Measurements from ENCODE around the gene TOR1A. TPM values are rescaled to one million over a fixed set of nuclear protein-coding genes. Genes with fewer than 3 reads are reported as not detected.
"Not testable (repeated sequence)": the region's sequence is repeated elsewhere in the genome, so short reads cannot be mapped to it uniquely, and the experiment has no call there.

Gene TOR1A
- total RNA-seq, 1 experiment from 2014 or later, result 47.6 TPM

DNA sequence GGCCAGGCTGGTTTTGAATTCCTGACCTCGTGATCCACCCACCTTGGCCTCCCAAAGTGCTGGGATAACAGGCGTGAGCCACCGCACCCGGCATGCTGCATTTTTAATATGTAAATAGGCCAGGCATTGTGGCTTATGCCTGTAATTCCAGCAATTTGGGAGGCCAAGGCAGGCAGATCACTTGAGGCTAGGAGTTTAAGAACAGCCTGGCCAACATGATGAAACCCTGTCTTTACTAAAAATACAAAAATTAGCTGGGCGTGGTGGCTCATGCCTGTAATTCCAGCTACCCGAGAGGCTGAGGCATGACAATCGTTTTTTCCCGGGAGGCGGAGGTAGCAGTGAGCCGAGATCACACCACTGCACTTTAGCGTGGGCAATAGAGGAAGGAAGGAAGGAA lies 39.0 kb downstream of the TOR1A start:
- DNase-seq (ENCODE audit: extremely low read depth, low read depth), result not testable (repeated sequence)

GRCh38 chr9:129783516-129784361 lies 40.2 kb downstream of the TOR1A start:
- peak; percentile 77 for DNase-seq (ENCODE audit: extremely low read depth, low read depth)

DNA sequence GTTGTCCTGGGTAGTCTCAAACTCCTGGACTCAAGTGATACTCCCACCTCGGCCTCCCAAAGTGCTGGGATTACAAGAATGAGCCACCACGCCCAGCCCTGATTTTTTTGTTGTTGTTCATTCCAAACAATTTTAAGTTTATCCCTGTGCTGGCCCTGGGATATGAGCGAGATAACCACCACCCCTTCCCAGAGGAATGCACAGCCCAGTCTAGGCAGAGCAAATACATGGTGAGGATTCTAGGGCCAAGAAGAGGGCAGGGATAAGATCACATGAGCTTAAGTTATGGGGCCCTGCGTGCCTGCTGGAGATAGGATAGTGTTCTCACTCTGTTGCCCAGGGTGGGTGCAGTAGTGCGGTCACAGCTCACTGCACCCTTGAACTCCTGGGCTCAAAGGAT lies 42.0 kb downstream of the TOR1A start:
- DNase-seq (ENCODE audit: extremely low read depth, low read depth), result no peak

GRCh38 chr9:129781131-129781530 lies 42.8 kb downstream of the TOR1A start:
- no peak for DNase-seq (ENCODE audit: extremely low read depth, low read depth)

DNA sequence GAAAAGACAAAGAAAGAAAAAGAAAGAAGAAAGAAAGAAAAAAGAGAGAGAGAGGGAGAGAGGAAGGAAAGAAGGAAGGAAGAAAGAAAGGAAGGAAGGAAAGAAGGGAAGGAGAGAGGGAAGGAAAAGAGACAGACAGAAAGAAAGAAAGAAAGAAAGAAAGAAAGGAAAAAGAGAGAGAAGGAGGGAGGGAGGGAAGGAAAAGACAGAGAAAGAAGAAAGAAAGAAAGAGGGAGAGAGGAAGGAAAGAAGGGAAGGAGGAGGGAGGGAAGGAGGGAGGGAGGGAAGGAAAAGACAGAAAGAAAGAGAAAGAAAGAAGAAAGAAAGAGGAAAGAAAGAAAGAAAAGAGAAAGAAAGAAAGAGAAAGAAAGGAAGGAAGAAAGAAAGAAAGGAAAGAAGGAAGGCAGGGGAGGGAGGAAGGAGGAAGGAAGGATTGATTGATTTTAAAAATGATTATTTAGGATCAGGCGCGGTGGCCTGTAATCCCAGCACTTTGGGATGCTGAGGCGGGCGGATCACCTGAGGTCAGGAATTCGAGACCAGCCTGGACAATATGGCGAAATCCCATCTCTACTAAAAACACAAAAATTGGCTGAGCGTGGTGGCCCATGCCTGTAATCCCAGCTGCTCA lies 44.3 kb downstream of the TOR1A start:
- DNase-seq (ENCODE audit: extremely low read depth, low read depth), result no peak

GRCh38 chr9:129778469-129778868 lies 45.5 kb downstream of the TOR1A start:
- DNase-seq (ENCODE audit: extremely low read depth, low read depth), result no peak

GRCh38 chr9:129777769-129778130 lies 46.2 kb downstream of the TOR1A start:
- no peak for DNase-seq (ENCODE audit: extremely low read depth, low read depth)

DNA sequence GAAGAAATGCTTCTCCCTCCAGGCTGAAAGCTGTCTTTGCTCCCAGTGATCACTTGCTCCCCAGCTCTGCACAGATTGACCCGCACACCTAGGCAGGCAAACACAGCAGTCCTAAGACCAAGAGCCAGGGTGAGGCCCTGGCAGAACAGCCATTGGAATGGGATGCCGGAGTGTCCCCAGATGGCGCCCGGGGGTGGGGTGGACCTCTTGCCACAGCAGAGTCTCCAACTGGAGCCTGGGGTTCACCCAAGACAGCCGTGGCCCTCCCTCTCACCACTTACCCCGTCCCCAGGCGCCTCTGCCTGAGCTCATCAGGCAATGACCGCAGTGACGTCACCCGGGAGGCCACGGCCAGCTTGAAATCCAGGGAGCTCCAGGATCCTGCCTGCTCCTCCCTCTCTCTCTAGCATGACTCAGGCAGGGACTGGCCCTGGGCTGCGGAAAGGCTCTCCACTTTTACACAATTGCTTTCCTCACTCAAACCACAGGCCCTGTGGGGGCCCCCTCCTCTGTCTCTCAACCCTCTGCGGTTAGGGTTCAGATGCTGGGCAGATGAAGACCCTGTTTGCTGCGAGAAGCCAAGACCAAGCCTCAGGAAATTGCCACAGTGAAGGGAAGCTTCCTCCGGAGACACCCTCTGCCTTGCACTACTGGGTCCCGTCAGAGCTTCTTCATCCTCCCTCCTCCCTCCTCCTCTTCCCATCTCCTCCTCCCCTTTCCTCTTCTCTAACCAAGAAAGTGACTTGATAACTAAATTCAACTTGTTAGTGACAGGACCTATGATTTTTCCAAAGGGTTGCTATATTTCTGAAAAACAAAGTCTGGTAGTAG lies 46.8 kb downstream of the TOR1A start:
- DNase-seq (ENCODE audit: extremely low read depth, low read depth), result peak; percentile 97

GRCh38 chr9:129776566-129776937 lies 47.4 kb downstream of the TOR1A start:
- no peak for DNase-seq (ENCODE audit: extremely low read depth, low read depth)

DNA sequence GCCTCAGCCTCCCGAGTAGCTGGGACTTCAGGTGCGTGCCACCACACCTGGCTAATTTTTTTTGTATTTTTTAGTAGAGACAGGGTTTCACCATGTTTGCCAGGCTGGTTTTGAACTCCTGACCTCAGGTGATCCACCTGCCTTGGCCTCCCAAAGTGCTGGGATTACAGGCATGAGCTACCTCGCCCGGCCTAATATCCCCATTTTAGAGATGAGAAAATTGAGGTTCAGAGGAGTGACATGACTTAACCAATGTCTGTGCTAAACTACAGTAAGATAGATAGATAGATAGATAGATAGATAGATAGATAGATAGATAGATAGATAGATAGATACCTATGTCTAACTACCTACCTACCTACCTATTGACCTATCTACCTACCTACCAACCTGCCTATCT lies 47.8 kb downstream of the TOR1A start:
- DNase-seq (ENCODE audit: extremely low read depth, low read depth), result not testable (repeated sequence)

DNA sequence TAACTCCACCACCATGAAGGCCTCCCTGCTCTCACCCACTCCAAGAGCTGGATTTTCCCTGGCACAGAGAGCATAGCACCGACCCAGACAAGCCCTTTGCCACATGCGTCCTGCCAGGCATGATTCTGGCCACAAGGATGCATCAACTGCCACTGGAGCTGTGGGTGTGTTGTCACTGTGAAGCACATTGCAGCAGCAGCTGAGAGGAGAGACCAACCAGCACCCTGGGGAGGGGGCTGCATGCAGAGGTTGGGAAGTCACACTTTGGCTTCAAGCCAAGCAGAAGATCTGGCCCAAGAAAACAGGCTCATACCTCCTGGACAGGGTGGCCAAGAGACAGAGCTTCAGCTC lies 48.5 kb downstream of the TOR1A start:
- DNase-seq (ENCODE audit: extremely low read depth, low read depth), result no peak

GRCh38 chr9:129774791-129775447 lies 49.0 kb downstream of the TOR1A start:
- no peak for DNase-seq (ENCODE audit: extremely low read depth, low read depth)

GRCh38 chr9:129773262-129774048 lies 50.5 kb downstream of the TOR1A start:
- peak; percentile 56 for DNase-seq (ENCODE audit: extremely low read depth, low read depth)

- DNase-seq (ENCODE audit: extremely low read depth, low read depth), result no peak
These were observed 53.2 kb downstream of the TOR1A start for GRCh38 chr9:129770741-129771140.

DNA sequence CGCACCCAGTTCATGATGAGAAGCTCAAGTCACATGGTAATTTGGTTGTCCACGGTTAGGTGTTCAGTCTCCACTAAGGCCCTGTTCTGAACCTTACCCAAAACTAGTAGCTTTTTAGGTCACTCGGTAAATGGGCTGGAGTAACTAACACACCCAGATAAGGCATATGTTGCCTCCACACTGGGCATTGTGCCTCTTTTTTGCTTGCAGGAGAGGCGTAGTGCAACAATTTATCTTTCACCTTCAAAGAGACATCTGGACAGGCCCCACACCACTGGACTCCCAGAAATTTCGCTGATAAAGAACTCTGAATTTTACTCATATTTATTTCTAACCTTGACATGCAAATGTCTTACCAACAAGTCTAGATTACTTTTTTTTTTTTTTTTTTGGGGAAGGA lies 54.3 kb downstream of the TOR1A start:
- DNase-seq (ENCODE audit: extremely low read depth, low read depth), result no peak

GRCh38 chr9:129768486-129768885 lies 55.5 kb downstream of the TOR1A start:
- no peak for DNase-seq (ENCODE audit: extremely low read depth, low read depth)

DNA sequence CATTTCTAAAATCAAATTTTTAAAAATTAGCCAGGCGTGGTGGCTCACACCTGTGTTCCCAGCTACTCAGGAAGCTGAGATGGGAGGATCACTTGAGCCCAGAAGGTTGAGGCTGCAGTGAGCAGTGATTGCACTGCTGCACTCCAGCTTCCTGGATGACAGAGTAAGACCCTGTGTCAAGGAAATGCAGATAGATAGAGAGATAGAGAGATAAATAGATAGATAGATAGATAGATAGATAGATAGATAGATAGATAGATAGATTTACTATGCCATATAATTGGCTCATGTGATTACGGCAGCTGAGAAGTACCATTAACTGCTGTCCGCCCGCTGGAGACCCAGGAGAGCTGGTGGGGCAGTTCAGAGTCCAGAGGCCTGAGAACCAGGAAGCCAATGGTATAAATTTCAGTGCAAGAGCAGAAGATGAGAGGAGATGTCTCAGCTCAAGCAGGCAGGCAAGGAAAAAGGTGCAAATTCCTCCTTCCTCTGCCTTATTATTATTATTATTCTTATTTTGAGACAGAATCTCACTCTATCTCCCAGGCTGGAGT lies 58.1 kb downstream of the TOR1A start:
- DNase-seq (ENCODE audit: extremely low read depth, low read depth), result no peak

GRCh38 chr9:129762985-129763926 lies 60.7 kb downstream of the TOR1A start:
- no peak for DNase-seq (ENCODE audit: extremely low read depth, low read depth)
